Neural cell (in vitro differentiated cells): ENCODE results near the gene TRPV5. TPM values are rescaled to one million over a fixed set of nuclear protein-coding genes. Genes with fewer than 3 reads are reported as not detected.

Experiments used
- H2AFZ ChIP-seq: fragments of 200-600, 300-800 bp; sonication (generic), shearing (Covaris generic); 2 replicates; pipeline ENCODE4 v1.6.0; 2014; ENCODE audit warnings: low read depth, mild to moderate bottlenecking, antibody characterized with exemption, low read length, moderate library complexity
- H3F3A ChIP-seq: fragments of 200-600 bp; shearing (Covaris generic); 2 replicates; pipeline ENCODE4 v1.6.1; 2016; ENCODE audit warnings: mild to moderate bottlenecking, moderate library complexity, mixed read lengths, antibody characterized with exemption, low read length; ENCODE audit not compliant: insufficient read depth, poor library complexity, severe bottlenecking
- H3K27ac ChIP-seq: fragments of 200-600, 300-800 bp; sonication (generic), shearing (Covaris generic); 2 replicates; pipeline ENCODE4 v1.5.1; 2014; ENCODE audit warnings: mild to moderate bottlenecking, low read length, moderate library complexity
- H3K27me3 ChIP-seq: fragments of 300-800, 200-600 bp; sonication (generic), shearing (Covaris generic); 2 replicates; pipeline ENCODE4 v1.6.0; 2014; ENCODE audit warnings: mild to moderate bottlenecking, low read depth, low read length, moderate library complexity; ENCODE audit not compliant: insufficient read depth
- H3K36me3 ChIP-seq: fragments of 300-800, 200-600 bp; sonication (generic), shearing (Covaris generic); 2 replicates; pipeline ENCODE4 v1.5.1; 2014; ENCODE audit warnings: mild to moderate bottlenecking, antibody characterized with exemption, low read length, moderate library complexity; ENCODE audit not compliant: insufficient read depth
- H3K4me2 ChIP-seq: fragments of 300-800, 200-600 bp; sonication (generic), shearing (Covaris generic); 2 replicates; pipeline ENCODE4 v1.6.0; 2014; ENCODE audit warnings: mild to moderate bottlenecking, low read length
- H3K4me3 ChIP-seq: fragments of 300-800, 200-600 bp; sonication (generic), shearing (Covaris generic); 2 replicates; pipeline ENCODE4 v1.5.1; 2014; ENCODE audit warnings: mild to moderate bottlenecking, low read length, moderate library complexity
- H3K79me2 ChIP-seq: fragments of 200-600 bp; shearing (Covaris generic); replicated peaks from 2 replicates; pipeline ENCODE4 v1.6.0; 2014; ENCODE audit warnings: mild to moderate bottlenecking, low read length, moderate library complexity; ENCODE audit not compliant: insufficient read depth
- H3K9ac ChIP-seq: fragments of 300-800, 200-600 bp; sonication (generic), shearing (Covaris generic); 2 replicates; pipeline ENCODE4 v1.6.1; 2016; ENCODE audit warnings: mild to moderate bottlenecking, low read length, mixed read lengths
- H3K9me2 ChIP-seq: fragments of 200-600 bp; shearing (Covaris generic); 2 replicates; pipeline ENCODE4 v1.6.1; 2016; ENCODE audit warnings: mild to moderate bottlenecking, low read length, mixed read lengths; ENCODE audit not compliant: insufficient read depth
- H3K9me3 ChIP-seq: fragments of 200-600, 300-800 bp; sonication (generic), shearing (Covaris generic); 2 replicates; pipeline ENCODE4 v1.6.1; 2016; ENCODE audit warnings: mild to moderate bottlenecking, mixed run types, low read length, moderate library complexity, mixed read lengths
- H4K20me1 ChIP-seq: fragments of 200-600 bp; shearing (Covaris generic); 2 replicates; pipeline ENCODE4 v1.6.1; 2016; ENCODE audit warnings: mild to moderate bottlenecking, mixed run types; ENCODE audit not compliant: insufficient read depth
- EP300 ChIP-seq: fragments of 450-650 bp; conservative IDR thresholded peaks from 2 replicates; pipeline ENCODE4 v1.6.1; 2014; ENCODE audit warnings: antibody characterized with exemption, mild to moderate bottlenecking, moderate library complexity; ENCODE audit not compliant: poor library complexity, severe bottlenecking
- EZH2 ChIP-seq: fragments of 200-600, 300-800 bp; shearing (Covaris generic), sonication (generic); IDR thresholded peaks from 2 replicates; pipeline ENCODE4 v1.6.1; 2014; ENCODE audit warnings: antibody characterized with exemption, low read length, borderline replicate concordance, mild to moderate bottlenecking; ENCODE audit not compliant: insufficient read depth, poor library complexity, severe bottlenecking
- MXI1 ChIP-seq: fragments of 450-650 bp; conservative IDR thresholded peaks from 2 replicates; pipeline ENCODE4 v1.6.1; 2014; ENCODE audit warnings: antibody characterized with exemption, mild to moderate bottlenecking; ENCODE audit not compliant: poor library complexity, severe bottlenecking
- POLR2AphosphoS5 ChIP-seq: IDR thresholded peaks from 2 replicates; pipeline ENCODE4 v1.6.1; 2012
- RAD21 ChIP-seq: fragments of 450-650 bp; conservative IDR thresholded peaks from 2 replicates; pipeline ENCODE4 v1.6.1; 2014; ENCODE audit warnings: antibody characterized with exemption, mild to moderate bottlenecking, moderate library complexity
- SMC3 ChIP-seq: fragments of 450-650 bp; conservative IDR thresholded peaks from 2 replicates; pipeline ENCODE4 v1.6.1; 2014; ENCODE audit warnings: antibody characterized with exemption, mild to moderate bottlenecking, moderate library complexity; ENCODE audit not compliant: poor library complexity
- TAF1 ChIP-seq: IDR thresholded peaks from 2 replicates; pipeline ENCODE4 v1.6.1; 2012; ENCODE audit warnings: low read depth
- polyA plus RNA-seq: library from polyadenylated mRNA; depleted of rRNA; stranded (reverse); fragments of >200 nt; gene quantifications from 2 replicates; pipeline ENCODE4 v1.2.3, GENCODE V29; 2014
- TF ChIP-seq, protein P1 (sequence below): IDR thresholded peaks from 2 replicates; pipeline ENCODE4 v1.6.1; 2012; ENCODE audit warnings: borderline replicate concordance
- TF ChIP-seq, protein P2 (sequence below): fragments of 450-650 bp; IDR thresholded peaks from 2 replicates; pipeline ENCODE4 v1.5.1; 2014; ENCODE audit warnings: antibody characterized with exemption, mild to moderate bottlenecking, moderate library complexity; ENCODE audit not compliant: poor library complexity, severe bottlenecking

TRPV5 gene
- polyA plus RNA-seq, 1 donor from 2014 or later: not detected

DNA sequence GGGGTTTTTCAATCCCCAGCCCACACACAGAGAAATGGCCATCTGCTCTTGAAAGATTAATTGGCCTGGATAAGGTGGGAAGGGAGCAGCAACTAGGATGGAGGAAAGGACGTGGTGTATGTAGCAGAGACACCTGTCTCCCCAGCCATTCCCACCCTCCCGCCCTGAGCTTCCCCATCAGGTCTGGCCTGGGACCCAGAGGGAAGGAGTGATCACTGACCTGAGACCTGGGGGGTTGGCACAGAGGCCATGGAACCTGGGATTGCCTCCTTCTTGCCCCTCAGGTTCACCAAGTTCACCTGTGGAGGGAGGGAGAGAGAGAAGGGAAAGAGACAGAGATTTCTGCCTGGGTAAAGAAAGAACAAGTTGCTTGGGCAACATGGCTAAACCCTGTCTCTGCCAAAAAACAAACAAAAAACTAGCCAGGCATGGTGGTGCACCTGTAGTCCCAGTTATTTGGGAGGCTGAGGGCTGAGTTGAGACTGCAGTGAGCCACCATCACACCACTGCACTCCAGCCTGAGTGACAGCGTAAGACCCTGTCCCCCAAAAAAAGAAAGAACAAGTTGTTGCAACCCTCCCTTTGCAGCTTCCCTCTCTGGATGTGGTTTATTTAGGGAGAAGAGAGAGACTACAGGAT is 36.7 kb downstream of the TRPV5 start (continued):
- TF ChIP-seq, protein P1, sequence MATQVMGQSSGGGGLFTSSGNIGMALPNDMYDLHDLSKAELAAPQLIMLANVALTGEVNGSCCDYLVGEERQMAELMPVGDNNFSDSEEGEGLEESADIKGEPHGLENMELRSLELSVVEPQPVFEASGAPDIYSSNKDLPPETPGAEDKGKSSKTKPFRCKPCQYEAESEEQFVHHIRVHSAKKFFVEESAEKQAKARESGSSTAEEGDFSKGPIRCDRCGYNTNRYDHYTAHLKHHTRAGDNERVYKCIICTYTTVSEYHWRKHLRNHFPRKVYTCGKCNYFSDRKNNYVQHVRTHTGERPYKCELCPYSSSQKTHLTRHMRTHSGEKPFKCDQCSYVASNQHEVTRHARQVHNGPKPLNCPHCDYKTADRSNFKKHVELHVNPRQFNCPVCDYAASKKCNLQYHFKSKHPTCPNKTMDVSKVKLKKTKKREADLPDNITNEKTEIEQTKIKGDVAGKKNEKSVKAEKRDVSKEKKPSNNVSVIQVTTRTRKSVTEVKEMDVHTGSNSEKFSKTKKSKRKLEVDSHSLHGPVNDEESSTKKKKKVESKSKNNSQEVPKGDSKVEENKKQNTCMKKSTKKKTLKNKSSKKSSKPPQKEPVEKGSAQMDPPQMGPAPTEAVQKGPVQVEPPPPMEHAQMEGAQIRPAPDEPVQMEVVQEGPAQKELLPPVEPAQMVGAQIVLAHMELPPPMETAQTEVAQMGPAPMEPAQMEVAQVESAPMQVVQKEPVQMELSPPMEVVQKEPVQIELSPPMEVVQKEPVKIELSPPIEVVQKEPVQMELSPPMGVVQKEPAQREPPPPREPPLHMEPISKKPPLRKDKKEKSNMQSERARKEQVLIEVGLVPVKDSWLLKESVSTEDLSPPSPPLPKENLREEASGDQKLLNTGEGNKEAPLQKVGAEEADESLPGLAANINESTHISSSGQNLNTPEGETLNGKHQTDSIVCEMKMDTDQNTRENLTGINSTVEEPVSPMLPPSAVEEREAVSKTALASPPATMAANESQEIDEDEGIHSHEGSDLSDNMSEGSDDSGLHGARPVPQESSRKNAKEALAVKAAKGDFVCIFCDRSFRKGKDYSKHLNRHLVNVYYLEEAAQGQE: no peak

DNA sequence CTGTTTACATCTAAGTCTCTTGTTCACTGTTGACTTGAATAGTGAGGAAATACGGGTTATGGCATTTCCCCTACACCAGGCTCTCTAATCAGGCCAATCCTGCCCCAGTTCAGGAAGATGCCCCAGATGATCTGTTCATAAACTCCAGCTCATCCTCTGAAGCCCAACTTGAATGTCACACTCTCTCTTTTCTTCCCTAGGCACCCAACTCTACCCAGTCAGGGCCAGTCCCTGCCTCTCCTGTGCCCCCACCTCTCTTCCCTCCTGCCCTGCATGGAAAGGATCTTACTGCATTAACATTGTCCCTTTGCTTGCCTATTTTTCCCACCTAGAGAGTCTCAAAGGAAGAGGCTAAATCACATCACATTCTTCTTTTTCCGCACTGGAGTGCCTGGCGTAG is 37.4 kb downstream of the TRPV5 start:
- H4K20me1 ChIP-seq: no peaks in the 10 kb centered on the region
- no peak overlapping the region for H3K4me2 ChIP-seq
- H3K9ac ChIP-seq: no peak overlapping the region

More for the DNA sequence above, 37.4 kb downstream of the TRPV5 start:
- no peaks in the 10 kb centered on the region for H3F3A ChIP-seq
- H3K27ac ChIP-seq: no peak overlapping the region
- H3K9me2 ChIP-seq: no peaks in the 10 kb centered on the region
- no peak overlapping the region for H3K4me3 ChIP-seq
- H3K79me2 ChIP-seq: no peaks in the 10 kb centered on the region
- TF ChIP-seq MXI1: no peak
- TF ChIP-seq, protein P1: no peak
- no peak for TF ChIP-seq EZH2
- no peak for TF ChIP-seq TAF1
- no peak for TF ChIP-seq POLR2AphosphoS5
- TF ChIP-seq SMC3: no peak
- TF ChIP-seq, protein P2, sequence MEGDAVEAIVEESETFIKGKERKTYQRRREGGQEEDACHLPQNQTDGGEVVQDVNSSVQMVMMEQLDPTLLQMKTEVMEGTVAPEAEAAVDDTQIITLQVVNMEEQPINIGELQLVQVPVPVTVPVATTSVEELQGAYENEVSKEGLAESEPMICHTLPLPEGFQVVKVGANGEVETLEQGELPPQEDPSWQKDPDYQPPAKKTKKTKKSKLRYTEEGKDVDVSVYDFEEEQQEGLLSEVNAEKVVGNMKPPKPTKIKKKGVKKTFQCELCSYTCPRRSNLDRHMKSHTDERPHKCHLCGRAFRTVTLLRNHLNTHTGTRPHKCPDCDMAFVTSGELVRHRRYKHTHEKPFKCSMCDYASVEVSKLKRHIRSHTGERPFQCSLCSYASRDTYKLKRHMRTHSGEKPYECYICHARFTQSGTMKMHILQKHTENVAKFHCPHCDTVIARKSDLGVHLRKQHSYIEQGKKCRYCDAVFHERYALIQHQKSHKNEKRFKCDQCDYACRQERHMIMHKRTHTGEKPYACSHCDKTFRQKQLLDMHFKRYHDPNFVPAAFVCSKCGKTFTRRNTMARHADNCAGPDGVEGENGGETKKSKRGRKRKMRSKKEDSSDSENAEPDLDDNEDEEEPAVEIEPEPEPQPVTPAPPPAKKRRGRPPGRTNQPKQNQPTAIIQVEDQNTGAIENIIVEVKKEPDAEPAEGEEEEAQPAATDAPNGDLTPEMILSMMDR: no peak
- TF ChIP-seq EP300: no peak
- TF ChIP-seq RAD21: no peak
- H3K27me3 ChIP-seq: no peaks in the 10 kb centered on the region
- H3K36me3 ChIP-seq: no peaks in the 10 kb centered on the region
- no peak overlapping the region for H2AFZ ChIP-seq
- no peaks in the 10 kb centered on the region for H3K9me3 ChIP-seq
